IMR-90 (cell line): ENCODE data around the gene SP2.

Source experiments
- BHLHE40 ChIP-seq: fragments of 150-350 bp; IDR thresholded peaks from 2 replicates; pipeline ENCODE4 v1.6.1; 2016; ENCODE audit warnings: mild to moderate bottlenecking, low read depth, low read length
- CEBPB ChIP-seq: IDR thresholded peaks from 2 replicates; pipeline ENCODE4 v1.6.1; 2012; ENCODE audit warnings: low read depth, low read length, improper control_type of control experiment
- CHD1 ChIP-seq: IDR thresholded peaks from 2 replicates; pipeline ENCODE4 v1.6.1; 2012; ENCODE audit warnings: low read depth, low read length, improper control_type of control experiment
- ELK1 ChIP-seq: fragments of 150-350 bp; IDR thresholded peaks from 2 replicates; pipeline ENCODE4 v1.6.1; 2016; ENCODE audit warnings: low read depth, mild to moderate bottlenecking, low read length, moderate library complexity, borderline replicate concordance
- FOS ChIP-seq: fragments of 150-350 bp; IDR thresholded peaks from 2 replicates; pipeline ENCODE4 v1.6.1; 2016; ENCODE audit warnings: low read depth, low read length
- MAZ ChIP-seq: IDR thresholded peaks from 2 replicates; pipeline ENCODE4 v1.6.1; 2012; ENCODE audit warnings: low read depth, mild to moderate bottlenecking, low read length, improper control_type of control experiment, moderate library complexity, borderline replicate concordance
- MXI1 ChIP-seq: IDR thresholded peaks from 2 replicates; pipeline ENCODE4 v1.6.1; 2012; ENCODE audit warnings: low read depth, mild to moderate bottlenecking, low read length, moderate library complexity, borderline replicate concordance
- POLR2A ChIP-seq: IDR thresholded peaks from 2 replicates; pipeline ENCODE4 v1.6.1; 2012; ENCODE audit warnings: mild to moderate bottlenecking, low read depth, low read length
- RAD21 ChIP-seq: IDR thresholded peaks from 2 replicates; pipeline ENCODE4 v1.6.1; 2012; ENCODE audit warnings: low read length, improper control_type of control experiment
- RFX5 ChIP-seq: IDR thresholded peaks from 2 replicates; pipeline ENCODE4 v1.8.0; 2012; ENCODE audit warnings: low read depth, mild to moderate bottlenecking, low read length, moderate library complexity
- SMC3 ChIP-seq: fragments of 150-350 bp; IDR thresholded peaks from 2 replicates; pipeline ENCODE4 v1.6.1; 2016; ENCODE audit warnings: low read depth, mild to moderate bottlenecking, antibody characterized with exemption, low read length, moderate library complexity
- TF ChIP-seq, protein P1 (sequence below): conservative IDR thresholded peaks from 2 replicates; pipeline ENCODE4 v1.5.1; 2012; ENCODE audit warnings: mild to moderate bottlenecking, low read depth, low read length, improper control_type of control experiment
- TF ChIP-seq, protein P2 (sequence below): fragments of 150-350 bp; IDR thresholded peaks from 2 replicates; pipeline ENCODE4 v1.6.1; 2017; ENCODE audit warnings: mild to moderate bottlenecking, antibody characterized with exemption, low read length, low read depth

DNA sequence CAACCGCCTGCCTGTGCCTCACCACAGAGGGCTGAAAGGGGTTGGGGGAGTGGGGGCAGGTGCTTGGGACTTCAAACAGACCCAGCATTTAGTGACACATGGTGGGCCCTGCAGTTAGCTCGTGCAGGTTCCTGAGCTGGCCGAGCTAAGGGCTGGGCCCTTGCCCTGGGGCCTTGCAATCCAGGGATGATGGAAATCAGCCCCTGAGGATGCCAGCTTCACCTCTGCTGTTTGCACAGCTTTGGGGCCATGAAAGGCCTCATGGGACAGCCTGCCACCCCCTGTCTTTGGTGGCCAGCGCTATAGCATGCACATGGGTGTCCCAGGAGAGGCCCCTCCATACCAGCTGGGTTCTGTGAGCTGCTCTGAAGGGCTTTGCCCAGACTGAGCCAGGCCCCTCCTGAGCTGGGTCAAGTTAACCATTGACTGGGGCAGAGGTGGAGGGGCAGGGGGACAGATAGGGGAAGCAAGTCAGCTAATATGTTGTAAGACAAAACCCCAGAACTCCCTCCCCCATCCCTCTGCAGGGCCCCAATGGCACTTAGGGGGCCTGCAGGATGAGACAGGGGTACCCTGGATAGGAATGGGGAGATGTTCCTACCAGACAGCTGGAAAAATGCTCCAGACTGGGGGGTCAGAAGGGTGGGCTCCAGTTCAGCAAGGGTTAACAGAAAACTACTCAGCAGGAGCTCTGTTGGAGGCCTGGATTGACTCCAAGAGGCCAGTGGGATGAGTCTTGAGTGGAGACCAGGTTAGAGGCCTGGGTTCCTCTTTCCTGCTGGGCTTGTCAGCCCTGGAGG is 61.0 kb downstream of the SP2 start:
- TF ChIP-seq, protein P1, sequence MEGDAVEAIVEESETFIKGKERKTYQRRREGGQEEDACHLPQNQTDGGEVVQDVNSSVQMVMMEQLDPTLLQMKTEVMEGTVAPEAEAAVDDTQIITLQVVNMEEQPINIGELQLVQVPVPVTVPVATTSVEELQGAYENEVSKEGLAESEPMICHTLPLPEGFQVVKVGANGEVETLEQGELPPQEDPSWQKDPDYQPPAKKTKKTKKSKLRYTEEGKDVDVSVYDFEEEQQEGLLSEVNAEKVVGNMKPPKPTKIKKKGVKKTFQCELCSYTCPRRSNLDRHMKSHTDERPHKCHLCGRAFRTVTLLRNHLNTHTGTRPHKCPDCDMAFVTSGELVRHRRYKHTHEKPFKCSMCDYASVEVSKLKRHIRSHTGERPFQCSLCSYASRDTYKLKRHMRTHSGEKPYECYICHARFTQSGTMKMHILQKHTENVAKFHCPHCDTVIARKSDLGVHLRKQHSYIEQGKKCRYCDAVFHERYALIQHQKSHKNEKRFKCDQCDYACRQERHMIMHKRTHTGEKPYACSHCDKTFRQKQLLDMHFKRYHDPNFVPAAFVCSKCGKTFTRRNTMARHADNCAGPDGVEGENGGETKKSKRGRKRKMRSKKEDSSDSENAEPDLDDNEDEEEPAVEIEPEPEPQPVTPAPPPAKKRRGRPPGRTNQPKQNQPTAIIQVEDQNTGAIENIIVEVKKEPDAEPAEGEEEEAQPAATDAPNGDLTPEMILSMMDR, result no peak
- TF ChIP-seq POLR2A (no peak), FOS (no peak), RAD21 (no peak), CHD1 (no peak), CEBPB (no peak), MXI1 (no peak), MAZ (no peak), SMC3 (no peak), BHLHE40 (no peak), ELK1 (no peak), RFX5 (no peak)
- TF ChIP-seq, protein P2, sequence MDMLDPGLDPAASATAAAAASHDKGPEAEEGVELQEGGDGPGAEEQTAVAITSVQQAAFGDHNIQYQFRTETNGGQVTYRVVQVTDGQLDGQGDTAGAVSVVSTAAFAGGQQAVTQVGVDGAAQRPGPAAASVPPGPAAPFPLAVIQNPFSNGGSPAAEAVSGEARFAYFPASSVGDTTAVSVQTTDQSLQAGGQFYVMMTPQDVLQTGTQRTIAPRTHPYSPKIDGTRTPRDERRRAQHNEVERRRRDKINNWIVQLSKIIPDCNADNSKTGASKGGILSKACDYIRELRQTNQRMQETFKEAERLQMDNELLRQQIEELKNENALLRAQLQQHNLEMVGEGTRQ, result no peak
